Progenitor cell of endocrine pancreas (in vitro differentiated cells): Measurements from ENCODE around the gene COL4A5. TPM values are rescaled to one million over a fixed set of nuclear protein-coding genes. Genes with fewer than 3 reads are reported as not detected.

Experiments
- DNase-seq: peaks from one replicate; pipeline ENCODE4 v3.0.0; 2021; ENCODE audit warnings: low spot score; ENCODE audit not compliant: unreplicated experiment
- H3K27ac Mint-ChIP-seq: 2 replicates; pipeline ENCODE4 v1.8.0; 2021; ENCODE audit warnings: mild to moderate bottlenecking, moderate library complexity, mixed read lengths
- H3K27me3 Mint-ChIP-seq: 2 replicates; pipeline ENCODE4 v1.8.0; 2021; ENCODE audit warnings: mixed read lengths
- H3K36me3 Mint-ChIP-seq: 2 replicates; pipeline ENCODE4 v1.8.0; 2022; ENCODE audit warnings: mixed read lengths; ENCODE audit not compliant: insufficient read depth
- H3K4me1 Mint-ChIP-seq: 2 replicates; pipeline ENCODE4 v1.8.0; 2021; ENCODE audit warnings: low read depth, mixed read lengths
- H3K4me3 Mint-ChIP-seq: 2 replicates; pipeline ENCODE4 v1.8.0; 2021; ENCODE audit warnings: low read depth, mild to moderate bottlenecking, moderate library complexity, mixed read lengths
- H3K9me3 Mint-ChIP-seq: 2 replicates; pipeline ENCODE4 v1.8.0; 2021; ENCODE audit warnings: low read depth, mixed read lengths
- total RNA-seq: library from RNA; stranded (reverse); gene quantifications from 2 replicates; pipeline ENCODE4 v1.2.1, GENCODE V29; 2021
- TF ChIP-seq, protein P1 (sequence below): fragments of 200-600 bp; sonication (generic); IDR thresholded peaks from one replicate; pipeline ENCODE4 v1.5.0; 2021; ENCODE audit warnings: antibody characterized with exemption, mild to moderate bottlenecking; ENCODE audit not compliant: unreplicated experiment

The COL4A5 gene
- total RNA-seq, 1 donor from 2014 or later, result 276 TPM

DNA sequence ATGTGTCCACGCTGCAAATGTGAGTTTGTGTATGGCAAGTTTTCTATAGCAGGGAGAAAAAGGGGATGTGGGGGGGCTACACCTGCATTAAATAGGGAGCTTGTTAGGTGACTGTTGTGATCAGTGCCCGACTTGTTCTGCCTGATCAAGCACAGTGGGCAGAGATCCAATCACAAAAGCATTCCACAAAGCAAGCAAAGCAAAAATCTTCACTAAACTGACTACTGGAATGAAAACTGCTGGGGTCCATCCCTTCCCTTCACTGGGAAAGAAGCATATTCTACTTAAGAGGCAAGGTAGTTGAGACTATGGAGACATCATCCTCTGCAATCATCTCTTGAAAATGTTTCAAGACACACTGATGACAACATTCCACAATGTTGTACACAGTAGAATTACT lies 291.5 kb downstream of the COL4A5 start:
- TF ChIP-seq, protein P1, sequence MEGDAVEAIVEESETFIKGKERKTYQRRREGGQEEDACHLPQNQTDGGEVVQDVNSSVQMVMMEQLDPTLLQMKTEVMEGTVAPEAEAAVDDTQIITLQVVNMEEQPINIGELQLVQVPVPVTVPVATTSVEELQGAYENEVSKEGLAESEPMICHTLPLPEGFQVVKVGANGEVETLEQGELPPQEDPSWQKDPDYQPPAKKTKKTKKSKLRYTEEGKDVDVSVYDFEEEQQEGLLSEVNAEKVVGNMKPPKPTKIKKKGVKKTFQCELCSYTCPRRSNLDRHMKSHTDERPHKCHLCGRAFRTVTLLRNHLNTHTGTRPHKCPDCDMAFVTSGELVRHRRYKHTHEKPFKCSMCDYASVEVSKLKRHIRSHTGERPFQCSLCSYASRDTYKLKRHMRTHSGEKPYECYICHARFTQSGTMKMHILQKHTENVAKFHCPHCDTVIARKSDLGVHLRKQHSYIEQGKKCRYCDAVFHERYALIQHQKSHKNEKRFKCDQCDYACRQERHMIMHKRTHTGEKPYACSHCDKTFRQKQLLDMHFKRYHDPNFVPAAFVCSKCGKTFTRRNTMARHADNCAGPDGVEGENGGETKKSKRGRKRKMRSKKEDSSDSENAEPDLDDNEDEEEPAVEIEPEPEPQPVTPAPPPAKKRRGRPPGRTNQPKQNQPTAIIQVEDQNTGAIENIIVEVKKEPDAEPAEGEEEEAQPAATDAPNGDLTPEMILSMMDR, result no peak
- Mint-ChIP-seq H3K4me3 (no peak overlapping the region), H3K4me1 (peaks cover 11% of the 10 kb centered on the region), H3K9me3 (no peaks in the 10 kb centered on the region), H3K27me3 (peaks cover 74% of the 10 kb centered on the region), H3K27ac (no peak overlapping the region), H3K36me3 (no peaks in the 10 kb centered on the region)
- DNase-seq, result no peak

DNA sequence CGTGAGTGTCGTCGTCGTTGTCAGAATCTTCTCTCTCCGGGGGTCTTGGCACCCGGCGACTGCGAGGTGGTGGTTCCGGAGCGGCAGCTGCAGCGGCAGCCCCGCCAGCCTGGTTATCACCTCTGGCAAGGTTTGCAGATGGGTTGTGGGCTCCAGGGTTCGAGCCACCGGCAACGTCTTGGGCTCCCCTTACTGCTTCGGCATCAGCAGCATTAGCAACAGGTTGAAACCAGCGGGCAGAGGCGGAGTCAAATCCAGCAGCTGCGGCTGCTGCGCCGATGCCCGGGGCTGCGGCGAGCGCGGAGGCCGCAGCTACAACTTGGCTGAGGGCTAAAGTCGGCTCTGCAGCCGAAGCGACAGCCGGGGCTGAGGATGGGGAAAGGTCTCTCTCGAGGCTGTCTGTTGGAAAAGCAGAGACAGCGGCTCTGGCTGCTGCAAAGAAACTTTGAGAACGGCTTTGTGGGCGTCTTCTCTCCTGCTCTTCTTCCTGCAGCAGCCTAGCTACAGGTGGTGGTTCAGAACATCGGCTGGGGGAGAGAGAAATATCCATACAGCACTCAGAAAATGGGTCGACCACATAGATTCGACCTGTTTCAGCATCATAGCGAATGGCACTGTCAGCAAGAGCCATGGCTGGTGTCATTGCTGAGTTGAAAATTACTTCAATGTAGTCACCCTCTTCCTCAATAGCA lies 293.1 kb downstream of the COL4A5 start:
- peak overlapping the region; percentile 59 for H3K4me3 Mint-ChIP-seq
- peak overlapping the region; percentile 67 for H3K27ac Mint-ChIP-seq
- H3K27me3 Mint-ChIP-seq, result peaks cover 80% of the 10 kb centered on the region
- TF ChIP-seq, protein P1, result no peak
- no peaks in the 10 kb centered on the region for H3K36me3 Mint-ChIP-seq
- peaks cover 17% of the 10 kb centered on the region for H3K4me1 Mint-ChIP-seq
- no peaks in the 10 kb centered on the region for H3K9me3 Mint-ChIP-seq
- peak; percentile 17 for DNase-seq

DNA sequence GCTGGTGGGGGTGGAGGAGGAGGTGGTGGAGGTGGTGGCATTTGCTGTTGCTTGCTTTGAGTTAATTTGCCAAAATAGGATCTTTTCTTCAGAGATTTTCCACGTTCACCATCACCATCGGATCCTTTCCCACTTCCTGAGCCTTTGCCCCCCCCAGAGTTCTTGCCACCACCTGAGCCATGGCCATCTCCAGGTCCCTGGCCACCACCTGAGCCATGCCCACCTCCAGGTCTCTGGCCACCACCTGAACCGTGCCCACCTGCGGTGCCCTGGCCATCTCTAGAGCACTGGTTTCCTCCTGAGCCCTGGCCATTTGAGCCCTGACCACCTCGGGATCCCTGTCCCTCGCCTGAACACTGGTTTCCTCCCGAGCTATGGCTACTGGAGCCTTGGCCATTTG lies 294.8 kb downstream of the COL4A5 start:
- H3K9me3 Mint-ChIP-seq, result no peaks in the 10 kb centered on the region
- DNase-seq, result no peak
- H3K4me1 Mint-ChIP-seq, result peaks cover 18% of the 10 kb centered on the region
- H3K27ac Mint-ChIP-seq, result no peak overlapping the region
- H3K4me3 Mint-ChIP-seq, result peak overlapping the region; percentile 90
- peaks cover 75% of the 10 kb centered on the region for H3K27me3 Mint-ChIP-seq
- TF ChIP-seq, protein P1, result no peak
- no peaks in the 10 kb centered on the region for H3K36me3 Mint-ChIP-seq

DNA sequence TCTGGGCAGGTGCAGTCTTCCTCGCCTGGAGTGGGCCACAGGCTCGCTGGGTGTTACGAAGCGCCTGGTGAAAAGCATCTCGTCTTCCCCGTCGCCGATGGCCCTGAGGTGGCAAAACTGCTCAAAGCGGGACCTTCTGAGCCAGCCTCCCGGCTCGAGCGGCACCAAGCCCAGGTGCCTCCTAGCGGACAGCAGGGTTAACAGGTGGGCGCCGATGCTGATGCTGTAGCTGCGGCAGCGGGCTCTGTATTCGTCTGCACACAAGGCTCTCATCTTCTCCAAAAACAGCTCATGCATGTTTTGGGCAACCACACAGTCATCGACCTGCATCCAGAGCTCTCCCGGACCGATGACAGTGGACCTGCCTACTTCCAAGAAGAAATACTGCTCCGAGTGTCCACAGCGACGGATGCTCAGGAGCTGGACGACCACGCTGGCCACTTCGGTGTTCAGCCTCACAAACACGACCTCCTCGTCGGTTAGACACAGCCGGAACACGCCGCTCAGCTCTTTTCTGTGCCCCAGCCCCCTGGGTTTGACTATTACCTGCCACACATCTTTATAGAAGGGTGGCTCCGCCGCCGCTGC lies 295.5 kb downstream of the COL4A5 start:
- Mint-ChIP-seq H3K4me3 (peak overlapping the region; percentile 90), H3K36me3 (no peaks in the 10 kb centered on the region), H3K4me1 (peaks cover 18% of the 10 kb centered on the region), H3K9me3 (no peaks in the 10 kb centered on the region), H3K27ac (no peak overlapping the region), H3K27me3 (peaks cover 72% of the 10 kb centered on the region)
- TF ChIP-seq, protein P1, result peak; percentile 67
- DNase-seq, result peak; percentile 34

DNA sequence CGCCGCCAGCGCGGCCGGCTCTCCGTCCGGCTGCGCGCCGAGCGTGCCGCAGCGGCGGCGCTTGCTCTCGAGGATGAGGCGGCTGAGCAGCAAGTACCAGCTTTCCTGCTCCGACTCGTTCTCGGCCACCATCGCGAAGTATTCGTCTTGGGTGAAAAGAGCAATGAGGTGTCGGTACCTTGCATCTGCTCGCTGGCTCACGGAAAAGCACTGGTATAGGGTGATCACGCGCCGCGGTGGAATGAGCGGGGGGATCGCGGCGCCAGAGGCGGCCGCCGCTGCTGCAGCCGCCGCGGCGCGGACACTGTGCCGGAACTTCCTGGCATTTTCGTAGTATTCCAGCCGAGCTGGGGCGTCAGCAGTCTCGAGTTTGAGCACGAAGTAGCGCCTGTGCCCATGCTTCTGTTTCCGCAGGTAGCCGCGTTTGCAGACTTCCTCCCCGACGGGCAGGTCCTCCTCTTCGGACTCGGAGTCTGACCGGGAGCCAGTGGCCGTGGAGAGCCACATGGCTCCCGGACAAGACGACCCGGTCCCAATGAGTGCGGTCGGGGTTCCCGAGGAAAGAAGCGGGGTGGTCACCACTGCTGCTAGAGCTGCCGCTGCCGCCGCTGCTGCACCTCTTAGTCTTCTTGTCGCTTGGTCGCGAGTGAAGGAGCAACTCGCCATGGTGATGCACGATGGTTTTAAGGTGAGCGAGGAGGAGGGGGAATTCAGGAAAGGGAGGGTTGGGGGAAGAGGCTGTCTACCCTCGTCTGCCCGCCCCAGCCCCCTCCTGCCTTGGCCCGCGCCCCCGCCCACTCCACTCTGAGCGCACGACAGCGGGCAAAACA lies 296.3 kb downstream of the COL4A5 start:
- DNase-seq, result peak; percentile 15
- no peaks in the 10 kb centered on the region for H3K36me3 Mint-ChIP-seq
- peak overlapping the region; percentile 90 for H3K4me3 Mint-ChIP-seq
- H3K9me3 Mint-ChIP-seq, result no peaks in the 10 kb centered on the region
- H3K27me3 Mint-ChIP-seq, result peaks cover 67% of the 10 kb centered on the region
- peaks cover 18% of the 10 kb centered on the region for H3K4me1 Mint-ChIP-seq
- peak overlapping the region; percentile 87 for H3K27ac Mint-ChIP-seq
- TF ChIP-seq, protein P1, result no peak
